Panc1 (cell line): ENCODE measurements around the gene VPS35L.

Experiments
- POLR2AphosphoS5 ChIP-seq: IDR thresholded peaks from 2 replicates; pipeline ENCODE4 v1.6.1; 2012; ENCODE audit warnings: mild to moderate bottlenecking, low read depth, low read length, moderate library complexity
- TF ChIP-seq, protein P1 (sequence below): fragments of 450-650 bp; IDR thresholded peaks from 2 replicates; pipeline ENCODE4 v1.5.1; 2017; ENCODE audit warnings: mild to moderate bottlenecking

DNA sequence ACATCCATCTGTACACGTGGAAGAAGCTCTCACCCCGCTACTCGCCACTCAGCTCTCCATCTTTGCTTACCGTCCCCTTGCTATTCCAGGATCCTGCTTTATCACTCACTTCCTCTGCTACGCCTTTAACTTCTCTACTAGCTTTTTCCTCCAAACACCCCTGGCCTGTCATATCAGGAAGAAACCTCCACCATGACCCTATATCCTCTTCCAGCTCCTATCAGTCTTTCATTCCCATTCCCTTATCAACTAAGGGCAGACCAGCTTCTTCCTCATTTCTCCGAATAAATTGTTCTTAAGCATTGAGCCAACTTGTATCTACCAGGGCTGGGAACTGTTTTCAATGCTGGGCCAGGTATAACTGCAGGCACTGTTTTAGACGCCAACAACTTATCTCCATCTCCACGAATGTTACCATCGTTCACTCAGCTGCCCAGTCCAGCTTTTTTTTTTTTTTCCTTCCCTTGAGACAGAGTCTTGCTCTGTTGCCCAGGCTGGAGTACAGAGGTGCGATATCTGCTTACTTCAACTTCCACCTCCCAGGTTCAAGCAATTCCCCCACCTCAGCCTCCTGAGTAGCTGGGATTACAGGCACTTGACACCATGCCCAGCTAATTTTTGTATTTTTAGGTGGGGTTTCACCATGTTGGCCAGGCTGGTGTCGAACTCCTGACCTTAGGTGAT, 166.9 kb downstream of the VPS35L start:
- TF ChIP-seq, protein P1, sequence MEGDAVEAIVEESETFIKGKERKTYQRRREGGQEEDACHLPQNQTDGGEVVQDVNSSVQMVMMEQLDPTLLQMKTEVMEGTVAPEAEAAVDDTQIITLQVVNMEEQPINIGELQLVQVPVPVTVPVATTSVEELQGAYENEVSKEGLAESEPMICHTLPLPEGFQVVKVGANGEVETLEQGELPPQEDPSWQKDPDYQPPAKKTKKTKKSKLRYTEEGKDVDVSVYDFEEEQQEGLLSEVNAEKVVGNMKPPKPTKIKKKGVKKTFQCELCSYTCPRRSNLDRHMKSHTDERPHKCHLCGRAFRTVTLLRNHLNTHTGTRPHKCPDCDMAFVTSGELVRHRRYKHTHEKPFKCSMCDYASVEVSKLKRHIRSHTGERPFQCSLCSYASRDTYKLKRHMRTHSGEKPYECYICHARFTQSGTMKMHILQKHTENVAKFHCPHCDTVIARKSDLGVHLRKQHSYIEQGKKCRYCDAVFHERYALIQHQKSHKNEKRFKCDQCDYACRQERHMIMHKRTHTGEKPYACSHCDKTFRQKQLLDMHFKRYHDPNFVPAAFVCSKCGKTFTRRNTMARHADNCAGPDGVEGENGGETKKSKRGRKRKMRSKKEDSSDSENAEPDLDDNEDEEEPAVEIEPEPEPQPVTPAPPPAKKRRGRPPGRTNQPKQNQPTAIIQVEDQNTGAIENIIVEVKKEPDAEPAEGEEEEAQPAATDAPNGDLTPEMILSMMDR = no peak
- no peak for TF ChIP-seq POLR2AphosphoS5
